Suppressor macrophage (primary cell): ENCODE measurements around the gene HDAC4.

ENCODE experiments used
- DNase-seq, 4 experiments: peaks; one replicate each; pipeline ENCODE4 v3.0.0-alpha.2; 2020 to 2022

Gene HDAC4

GRCh38 chr2:239166201-239166834, 234.5 kb downstream of the HDAC4 start:
- no peak for DNase-seq

GRCh38 chr2:239165206-239165831, 235.5 kb downstream of the HDAC4 start:
- no peak for DNase-seq

- DNase-seq: no peak
Measured at GRCh38 chr2:239164335-239164871, 236.4 kb downstream of the HDAC4 start.

DNA sequence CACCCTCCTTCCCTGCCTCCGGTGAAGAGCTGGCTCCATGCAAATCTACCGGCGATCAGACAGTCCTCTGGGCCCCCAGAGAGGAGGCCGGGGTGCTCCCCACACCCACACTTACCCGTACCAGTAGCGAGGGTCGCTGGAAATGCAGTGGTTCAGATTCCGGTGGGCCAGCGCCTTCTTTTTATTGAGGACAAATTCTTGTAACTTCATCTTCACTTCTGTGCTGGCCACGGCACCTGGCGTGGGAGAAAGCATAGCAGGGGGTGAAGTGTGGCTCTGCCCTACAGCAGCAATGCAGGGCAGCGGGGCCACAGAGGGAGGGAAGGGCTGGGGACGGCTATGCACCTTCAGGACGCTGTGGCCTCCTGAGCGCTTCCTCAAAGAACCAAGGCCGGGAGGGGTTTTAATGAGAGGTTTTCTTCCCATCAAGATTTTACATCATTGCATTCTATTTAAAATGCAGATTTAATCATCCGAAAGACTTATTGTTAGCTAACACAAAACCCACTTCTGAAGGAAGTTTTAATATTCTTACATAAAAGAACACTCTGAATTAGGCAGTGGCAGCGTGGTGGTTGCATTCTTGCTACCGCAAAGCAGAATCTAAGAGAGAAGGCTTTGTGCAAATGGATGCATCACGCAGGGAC, 237.0 kb downstream of the HDAC4 start:
- no peak for DNase-seq

DNA sequence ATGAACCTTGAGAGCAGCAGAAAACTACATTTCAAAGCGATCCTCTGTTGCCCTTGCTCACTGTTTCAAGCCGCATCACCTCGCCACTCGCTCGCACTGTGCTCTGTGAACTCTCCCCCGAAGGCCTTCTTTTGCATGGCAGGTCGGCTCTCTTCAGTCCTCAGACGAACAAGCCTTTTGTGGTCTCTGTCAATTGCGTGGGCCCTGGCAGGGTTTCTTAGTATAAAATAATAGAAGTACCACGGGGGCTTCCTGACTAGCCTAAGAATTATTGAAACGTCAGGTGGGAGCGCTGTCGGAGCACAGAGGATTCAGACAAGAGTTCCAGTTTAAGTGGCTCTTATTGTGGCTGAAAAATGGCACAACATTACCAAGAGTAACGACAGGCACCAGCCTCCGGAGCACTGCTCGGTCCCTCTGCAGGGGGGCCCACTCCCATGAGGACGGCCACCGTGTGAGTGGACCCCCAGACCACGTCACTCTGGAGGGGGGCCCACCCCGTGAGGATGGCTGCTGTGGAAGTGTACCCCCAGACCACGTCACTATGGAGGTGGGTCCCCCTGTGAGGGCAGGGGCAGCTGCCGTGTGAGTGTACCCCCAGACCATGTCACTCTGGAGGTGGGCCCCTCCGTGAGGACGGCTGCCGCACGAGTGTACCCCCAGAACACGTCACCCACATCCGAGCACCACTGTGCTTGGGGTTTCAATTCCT, 237.7 kb downstream of the HDAC4 start:
- DNase-seq: no peak

- no peak for DNase-seq
Measured at GRCh38 chr2:239162141-239162821, 238.5 kb downstream of the HDAC4 start.

- DNase-seq: no peak
Measured at GRCh38 chr2:239161711-239162140, 239.1 kb downstream of the HDAC4 start.

DNA sequence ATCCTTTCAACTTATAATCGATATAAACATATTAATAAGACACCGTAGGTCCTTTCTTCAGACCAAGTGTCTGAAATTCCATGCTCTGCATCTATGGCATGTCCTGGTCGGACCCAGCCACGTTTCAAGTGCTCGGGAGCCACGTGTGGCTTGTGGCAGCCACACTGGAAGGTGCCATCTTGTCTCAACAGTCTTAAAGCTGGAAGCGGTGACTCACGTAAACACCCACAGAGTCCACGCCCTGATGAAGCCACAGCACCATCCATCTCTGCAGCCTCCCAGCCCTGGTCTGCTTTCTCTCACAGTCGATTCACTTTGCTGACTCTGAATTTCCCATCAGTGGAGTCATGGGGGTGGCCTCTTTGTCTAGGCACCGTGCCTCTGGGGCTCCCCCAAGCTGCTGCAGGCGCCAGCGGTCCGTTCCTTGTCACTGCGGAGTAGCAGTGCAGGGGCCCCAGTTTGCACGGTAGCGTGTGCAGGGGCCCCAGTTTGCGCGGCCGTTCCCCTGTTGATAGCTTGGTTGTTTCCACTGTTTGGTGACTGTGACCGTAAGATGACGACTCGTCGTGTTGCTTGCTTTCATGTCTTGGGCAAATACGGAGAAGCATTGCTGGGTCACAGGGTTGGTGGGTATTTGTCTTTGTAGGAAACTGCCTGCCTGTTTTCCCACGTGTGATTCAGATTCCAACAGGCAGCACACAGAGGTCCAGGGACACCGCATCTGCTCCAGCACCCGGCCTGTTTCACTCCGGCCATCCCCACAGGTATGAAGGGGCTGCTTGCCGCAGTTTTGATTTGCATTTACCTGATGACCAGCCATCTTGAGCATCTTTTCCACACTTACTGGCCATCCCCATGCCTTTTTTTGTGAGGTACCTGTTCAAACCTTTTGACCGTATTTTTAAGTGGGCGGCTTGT, 240.3 kb downstream of the HDAC4 start:
- no peak for DNase-seq

DNA sequence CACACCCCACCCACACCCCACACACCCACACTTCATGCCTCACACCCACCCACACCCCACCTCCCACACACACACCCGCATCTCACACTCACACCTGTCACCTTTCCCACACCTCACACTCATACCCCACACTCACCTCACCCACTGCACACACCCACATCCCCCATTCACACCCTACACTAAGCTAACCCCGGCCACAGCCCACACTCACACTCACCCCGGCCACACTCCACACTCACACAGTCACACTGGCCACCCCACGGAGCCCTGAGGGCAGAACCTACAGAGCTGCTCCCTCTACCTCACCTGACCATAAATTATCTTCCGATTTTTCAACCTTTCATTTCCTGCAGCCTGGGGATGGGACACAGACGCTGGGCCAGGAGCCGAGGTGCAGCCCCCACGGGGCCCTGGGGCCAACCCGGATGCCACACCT, 241.3 kb downstream of the HDAC4 start:
- DNase-seq: no peak

DNA sequence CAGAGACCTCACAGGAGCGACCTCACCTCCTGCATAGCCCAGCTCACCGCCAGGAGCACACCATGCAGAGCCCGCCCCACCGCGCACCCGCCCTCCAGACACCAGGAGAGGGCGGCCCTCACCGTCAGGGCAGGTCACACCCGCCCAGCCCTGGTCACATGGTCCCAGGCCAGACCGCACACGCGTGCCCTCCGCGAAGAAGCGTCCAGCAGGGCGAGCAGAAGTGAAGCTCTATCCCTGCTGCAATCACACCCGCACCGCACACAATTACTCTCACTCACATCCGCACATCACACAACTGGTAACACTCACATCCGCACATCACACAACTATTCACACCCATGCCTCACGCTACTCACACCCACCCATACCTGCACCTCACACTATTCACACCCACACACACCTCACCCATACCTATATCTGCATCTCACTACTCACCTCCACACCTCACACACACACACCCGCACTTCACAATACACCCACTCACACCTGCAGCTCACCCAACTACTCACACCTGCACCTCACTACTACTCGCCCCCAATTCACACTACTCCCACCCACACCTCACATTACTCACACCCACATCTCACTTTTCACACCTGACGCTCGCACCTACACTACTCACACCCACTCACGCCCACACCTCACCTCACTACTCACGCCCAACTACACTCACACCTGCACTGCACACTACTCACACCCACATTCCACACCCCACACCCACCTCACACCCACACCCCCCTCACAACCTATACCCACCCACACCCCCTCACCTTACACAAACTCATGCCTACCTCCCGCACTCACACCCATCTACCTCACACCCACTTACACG, 242.0 kb downstream of the HDAC4 start:
- no peak for DNase-seq

- no peak for DNase-seq
Measured at GRCh38 chr2:239157771-239158170, 243.0 kb downstream of the HDAC4 start.

GRCh38 chr2:239157269-239157668, 243.6 kb downstream of the HDAC4 start:
- DNase-seq: no peak

DNA sequence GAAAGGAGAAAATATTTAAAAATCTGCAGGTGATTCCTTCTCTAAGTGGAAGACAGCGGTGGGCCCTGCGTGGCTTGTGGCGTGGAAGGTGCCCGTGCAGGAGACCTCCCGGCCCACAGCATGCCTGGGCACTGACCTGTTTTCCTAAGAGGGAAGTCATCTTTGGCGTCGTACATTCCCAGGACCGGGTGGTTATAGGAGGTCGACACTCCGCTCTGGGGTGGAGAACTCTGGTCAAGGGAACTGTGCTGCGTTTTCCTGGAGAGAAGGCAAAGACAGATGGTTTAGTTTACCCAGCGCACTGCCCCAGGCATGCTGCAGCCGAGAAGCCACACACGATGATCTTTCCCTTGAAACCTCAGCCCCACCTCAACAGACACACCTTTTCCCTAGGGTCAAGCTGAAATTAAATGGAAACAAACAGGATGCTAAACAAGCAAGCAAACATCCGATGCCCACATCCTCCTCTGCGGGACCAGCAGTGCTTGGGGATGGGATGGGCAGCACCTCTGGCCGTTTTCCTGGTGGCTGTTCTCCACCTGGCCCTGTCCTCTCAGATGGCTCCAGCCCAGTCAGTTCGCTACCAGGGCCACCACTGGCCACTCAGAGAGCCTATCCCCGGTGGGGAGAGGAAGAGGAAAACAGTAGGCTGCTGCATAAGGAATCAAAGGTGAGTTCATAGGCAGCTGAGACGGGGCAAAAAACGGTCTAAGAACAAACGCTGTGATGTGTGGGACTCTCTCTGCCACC, 244.1 kb downstream of the HDAC4 start:
- DNase-seq: no peak

GRCh38 chr2:239155806-239156480, 244.9 kb downstream of the HDAC4 start:
- no peak for DNase-seq

DNA sequence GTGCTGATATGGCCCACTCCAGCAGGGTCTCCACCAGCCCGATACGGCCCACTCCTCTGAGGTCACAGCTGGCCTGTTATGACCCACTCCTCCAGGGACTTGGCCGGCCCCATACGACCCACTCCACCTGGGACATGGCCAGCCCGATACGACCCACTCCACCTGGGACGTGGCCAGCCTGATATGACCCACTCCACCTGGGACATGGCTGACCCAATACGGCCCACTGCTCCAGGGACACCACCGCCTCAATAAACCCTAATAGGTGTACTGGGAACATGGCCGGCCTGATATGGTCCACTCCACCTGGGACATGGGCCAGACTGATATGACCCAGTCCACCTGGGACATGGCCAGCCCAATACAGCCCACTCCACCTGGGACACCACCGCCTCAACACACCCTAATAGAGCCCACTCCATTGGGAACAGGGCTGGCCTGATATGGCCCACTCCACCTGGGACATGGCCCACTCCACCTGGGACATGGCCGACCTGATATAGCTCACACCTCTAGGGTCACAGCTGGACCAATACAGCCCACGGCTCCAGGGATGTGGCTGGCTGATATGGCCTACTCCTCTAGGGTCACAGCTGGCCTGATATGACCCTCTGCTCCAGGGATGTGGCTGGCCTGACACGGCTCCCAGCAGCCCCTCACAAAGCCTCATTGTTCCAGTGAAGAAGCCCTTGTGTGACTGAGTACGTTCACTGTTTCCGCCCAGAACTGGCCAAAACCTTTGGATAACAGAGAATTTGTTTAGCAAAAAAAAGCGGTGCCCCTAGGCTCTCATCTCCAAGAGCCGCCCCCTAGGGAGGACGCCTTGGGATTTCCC, 245.6 kb downstream of the HDAC4 start:
- no peak for DNase-seq

- DNase-seq: no peak
Measured at GRCh38 chr2:239153806-239154591, 246.8 kb downstream of the HDAC4 start.

- no peak for DNase-seq
Measured at GRCh38 chr2:239152916-239153305, 247.9 kb downstream of the HDAC4 start.
